Glomerular endothelial cell (primary cell): Measurements from ENCODE around the gene MRPL33. TPM values are rescaled to one million over a fixed set of nuclear protein-coding genes. Genes with fewer than 3 reads are reported as not detected.

ENCODE experiments used
- DNase-seq: peaks from one replicate; pipeline ENCODE4 v3.0.0-alpha.2; 2011; ENCODE audit warnings: low read depth, low spot score; ENCODE audit errors: extremely low read depth
- total RNA-seq: library from RNA; depleted of rRNA; stranded (reverse); fragments of >200 nt; gene quantifications from 2 replicates; pipeline ENCODE4 v1.2.3, GENCODE V29; 2015

MRPL33 gene
- total RNA-seq, 1 donor from 2014 or later = 142 TPM

DNA sequence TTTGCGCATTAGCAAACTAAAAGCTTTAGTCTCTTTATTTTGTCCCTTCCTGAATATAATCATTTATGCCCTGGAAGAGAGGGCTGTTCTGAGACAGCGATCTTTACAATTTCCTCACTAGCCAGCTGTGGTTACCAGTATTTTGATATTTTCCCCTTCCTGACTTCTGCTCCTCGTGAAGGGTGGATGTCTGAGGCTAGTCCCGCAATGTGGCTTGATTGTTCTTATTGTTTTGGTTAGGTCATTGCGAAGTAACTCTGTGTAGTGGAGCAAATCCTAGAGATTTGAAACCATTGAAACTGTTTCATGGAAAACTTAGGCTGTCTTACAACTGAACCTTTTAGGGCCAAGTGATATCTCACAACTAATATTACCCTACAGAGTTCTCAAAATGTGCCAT lies 2.4 kb downstream of the MRPL33 start:
- no peak for DNase-seq

DNA sequence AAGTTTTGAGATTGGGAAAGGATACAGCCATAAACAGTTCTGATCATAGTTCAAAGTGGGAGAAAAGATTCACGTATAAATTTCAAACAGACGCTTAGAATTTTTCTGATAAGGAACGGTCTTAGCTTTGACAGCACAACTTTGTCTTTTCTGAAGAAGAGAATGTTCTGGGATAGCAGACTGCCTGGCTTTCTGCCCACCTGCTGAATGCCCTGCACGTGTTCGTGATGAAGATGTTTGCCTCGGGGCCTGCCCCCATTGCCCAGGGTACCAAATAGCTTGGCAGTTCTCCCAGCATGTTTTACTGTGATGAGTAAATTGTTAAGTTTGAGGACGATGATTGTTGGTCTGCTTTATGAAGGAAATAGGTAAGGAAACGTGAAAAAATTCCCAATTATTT lies 4.6 kb downstream of the MRPL33 start:
- DNase-seq = no peak

DNA sequence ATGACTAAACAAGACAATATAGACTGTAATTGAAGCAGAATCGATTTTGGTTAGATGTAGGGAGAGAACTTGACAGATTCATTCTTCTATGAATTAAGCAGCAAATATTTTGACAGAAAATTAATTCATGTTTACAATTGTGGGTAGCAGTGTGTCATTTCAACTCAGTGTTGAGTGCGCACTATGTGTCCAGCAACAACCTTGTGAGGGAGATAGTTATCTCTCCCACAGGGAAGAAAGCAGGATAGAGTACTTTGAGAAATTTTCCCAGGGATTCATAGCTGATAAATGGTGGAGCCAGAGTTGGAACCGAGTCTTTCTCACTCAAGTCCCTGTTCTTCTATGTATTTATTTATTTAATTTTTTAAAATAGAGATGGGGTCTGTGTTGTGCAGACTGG lies 5.2 kb downstream of the MRPL33 start:
- no peak for DNase-seq

DNA sequence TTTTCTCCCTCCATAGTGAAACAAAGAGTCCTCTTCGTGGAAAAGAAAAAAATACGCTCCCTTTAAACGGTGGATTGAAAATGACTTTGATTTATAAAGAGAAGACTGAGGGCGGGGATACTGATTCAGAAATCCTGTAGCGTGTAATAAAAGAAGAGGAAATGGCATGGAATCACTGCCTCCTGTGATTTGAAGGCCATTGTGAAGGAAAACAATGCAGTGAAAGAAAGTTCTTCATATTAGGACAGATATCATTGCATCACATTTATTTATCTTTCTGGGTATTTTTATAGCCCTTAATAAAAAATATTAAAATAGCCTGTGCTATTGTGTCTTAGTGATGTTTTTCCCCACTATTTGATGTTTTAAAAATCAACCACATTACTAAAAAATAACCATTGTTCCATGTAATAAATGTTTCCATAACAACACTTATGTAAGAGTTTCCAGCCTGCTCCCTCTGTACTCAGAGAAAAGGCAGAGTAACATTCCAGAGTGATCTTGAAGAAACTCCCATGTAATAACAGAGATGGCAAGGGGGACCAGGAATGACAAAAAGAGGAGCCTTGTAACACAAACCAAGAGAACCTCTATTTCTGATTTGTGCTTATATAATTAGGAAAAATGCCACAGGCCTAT lies 8.0 kb downstream of the MRPL33 start:
- DNase-seq = no peak

DNA sequence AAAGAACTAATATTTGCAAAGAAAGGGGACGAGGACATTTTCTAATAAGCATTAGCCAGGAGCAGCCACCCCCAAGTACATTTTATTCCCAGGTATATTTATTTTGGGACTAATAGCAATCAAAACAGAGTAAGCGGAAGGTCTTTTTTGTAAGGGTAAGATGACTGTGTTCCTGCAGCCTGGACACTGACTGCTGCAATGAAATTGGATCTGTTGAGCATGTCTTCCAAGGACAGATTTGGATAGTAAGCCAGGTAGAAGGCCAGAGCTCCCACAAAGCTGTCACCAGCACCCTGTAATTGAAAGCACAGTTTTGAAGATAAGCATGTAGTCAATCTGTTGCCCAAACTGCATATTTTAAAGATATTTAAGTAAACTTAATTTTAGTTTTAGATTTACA lies 10.0 kb downstream of the MRPL33 start:
- DNase-seq = no peak

DNA sequence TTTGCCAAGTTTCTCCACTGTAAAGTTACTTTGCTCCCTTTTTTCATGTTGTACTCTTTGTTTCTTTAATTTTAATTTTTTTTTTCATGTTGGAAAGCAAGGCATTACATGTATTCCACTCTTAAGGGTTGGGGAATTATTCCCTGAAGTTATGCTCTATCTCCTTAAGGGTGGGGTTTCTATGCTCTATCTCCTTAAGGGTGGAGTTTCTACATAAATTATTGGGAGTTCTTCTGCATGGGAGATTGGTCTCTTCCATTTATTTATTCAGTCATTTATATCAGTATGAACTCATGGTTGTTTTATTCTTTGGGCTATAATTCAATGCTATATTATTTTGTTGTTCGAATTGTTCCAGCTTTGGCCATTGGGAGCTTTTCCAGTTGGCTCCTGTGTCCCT lies 11.2 kb downstream of the MRPL33 start:
- no peak for DNase-seq

DNA sequence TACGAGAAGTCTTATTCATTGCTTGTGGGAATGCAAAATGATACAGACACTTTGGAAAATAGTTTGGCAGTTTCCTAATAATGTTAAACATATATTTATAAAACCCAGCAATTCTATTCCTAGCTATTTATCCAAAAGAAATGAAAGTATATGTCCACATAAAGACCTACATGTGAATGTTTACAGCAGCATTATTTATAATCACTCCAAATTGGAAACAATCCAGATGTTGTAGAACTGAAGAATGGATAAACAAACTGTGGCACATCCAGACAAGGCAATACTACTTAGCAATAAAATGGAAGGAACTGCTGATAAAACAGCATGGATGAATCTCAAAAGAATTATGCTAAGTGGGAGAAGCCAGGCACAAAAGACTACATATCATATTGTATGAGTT lies 19.3 kb downstream of the MRPL33 start:
- no peak for DNase-seq

DNA sequence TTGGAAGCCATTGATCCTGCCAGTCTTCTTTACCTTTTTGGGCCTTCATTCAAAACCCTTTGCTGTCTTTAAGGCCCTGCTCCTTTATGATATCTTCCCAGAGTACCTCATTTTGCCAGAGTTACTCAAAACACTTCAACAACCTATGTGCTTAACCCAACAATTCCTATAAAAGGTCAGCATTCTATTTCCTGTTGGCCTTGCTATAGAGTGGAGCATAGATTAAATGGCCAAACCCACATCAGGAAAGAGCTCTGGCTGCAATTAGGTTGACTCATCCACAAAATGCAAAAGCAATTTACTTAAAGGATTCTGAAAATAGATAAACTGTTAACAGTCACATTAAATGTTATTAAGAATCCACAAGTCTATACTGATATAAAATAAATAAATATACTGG lies 21.2 kb downstream of the MRPL33 start:
- no peak for DNase-seq

DNA sequence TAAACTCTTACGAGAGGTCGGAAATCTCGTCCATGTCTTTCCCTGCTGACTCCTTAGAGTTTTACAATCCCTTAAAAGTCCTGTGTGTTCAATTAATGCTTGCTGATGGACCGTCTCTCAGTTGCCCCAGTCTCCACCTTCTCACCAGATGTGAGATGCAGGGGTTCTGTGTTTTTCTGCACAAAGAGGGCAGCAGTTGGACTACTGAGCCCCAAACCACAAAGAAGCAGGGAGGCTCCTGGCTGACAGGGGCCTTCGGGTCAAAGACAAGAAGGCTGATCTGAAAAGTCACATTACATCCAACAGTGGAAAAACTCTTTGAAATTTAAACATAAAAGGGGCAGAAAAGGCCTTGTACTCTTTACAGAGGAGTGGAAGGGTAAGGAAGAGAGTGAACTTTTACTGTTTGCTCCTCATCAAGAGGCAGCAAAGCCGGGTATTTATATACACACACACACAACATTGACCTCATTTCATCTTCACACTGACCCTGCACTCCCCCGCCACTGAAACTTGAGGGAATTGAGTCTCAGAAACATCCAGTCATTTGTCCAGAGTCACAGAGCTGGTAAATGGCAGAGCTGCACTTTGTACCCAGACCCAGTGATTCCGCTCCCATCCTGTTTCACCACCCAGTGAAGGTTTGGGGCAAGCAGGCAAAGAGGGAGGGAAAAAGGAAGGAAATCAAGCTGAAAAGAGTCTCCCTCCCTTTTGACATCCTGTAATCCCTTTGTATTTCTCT lies 23.7 kb downstream of the MRPL33 start:
- no peak for DNase-seq

DNA sequence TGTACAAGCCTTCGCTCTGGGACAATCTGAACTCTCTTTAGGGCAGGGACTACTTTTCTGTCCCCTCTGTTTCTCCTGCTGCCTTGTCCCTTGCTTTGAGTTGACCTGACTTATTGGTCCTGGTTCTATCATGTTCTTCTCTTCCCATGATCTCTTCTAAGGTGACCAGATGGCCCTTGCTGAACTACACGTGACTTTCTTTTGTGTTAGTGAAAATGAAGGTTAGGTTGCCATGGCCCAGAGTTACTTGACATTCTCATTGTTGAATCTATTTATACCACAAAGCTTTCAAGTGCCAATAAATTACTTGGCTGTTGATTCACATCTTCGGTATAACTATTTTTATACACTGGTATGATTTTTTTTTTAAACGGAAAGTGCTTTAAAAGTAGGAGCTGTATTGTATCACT lies 24.4 kb downstream of the MRPL33 start:
- no peak for DNase-seq

DNA sequence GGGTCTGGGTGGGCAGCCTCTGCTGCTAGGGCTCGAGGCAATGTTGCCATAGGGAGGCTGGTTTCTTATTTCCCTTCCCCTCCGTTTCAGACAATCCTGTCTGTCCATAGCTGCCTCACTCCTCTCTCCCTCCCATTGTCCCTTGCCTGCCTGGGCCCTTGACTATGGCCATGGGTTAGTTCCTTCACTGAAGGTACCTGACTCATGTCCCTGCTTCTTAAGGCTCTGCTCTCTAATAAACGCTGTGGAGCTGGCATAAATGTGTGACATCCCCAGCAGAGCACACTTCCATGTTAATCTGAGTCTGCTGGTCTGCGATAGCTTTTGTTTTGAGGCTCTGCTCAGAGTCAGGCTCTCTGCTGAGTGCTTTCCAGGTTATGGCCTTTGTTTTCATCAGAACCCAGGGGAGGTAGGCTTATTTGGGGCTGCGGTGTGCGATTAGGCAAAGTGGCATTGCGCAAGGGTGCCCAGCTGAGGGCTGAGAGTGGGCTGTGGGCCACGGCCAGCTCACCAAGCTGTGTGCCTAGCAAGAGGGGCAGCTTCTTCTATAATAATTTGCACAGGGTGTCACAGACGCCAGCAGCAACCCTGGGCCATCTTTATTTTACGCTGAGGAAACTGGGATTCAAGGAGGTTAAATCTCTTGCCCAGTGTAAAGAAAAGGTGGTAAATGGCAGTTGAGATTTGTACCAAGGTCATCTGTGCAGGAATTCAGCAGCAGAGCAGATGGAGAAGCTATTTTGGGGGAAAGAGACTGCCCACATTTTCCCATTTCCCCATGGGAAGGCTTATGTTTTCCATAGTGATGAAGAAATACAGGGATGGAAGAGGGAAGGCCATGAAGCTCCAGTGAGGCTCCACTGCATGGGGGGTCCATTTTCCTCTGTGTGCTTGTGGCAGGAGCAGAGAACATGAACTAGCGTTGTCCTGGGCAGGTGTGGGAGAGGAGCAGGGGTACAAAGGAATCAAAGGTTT lies 25.6 kb downstream of the MRPL33 start:
- no peak for DNase-seq

DNA sequence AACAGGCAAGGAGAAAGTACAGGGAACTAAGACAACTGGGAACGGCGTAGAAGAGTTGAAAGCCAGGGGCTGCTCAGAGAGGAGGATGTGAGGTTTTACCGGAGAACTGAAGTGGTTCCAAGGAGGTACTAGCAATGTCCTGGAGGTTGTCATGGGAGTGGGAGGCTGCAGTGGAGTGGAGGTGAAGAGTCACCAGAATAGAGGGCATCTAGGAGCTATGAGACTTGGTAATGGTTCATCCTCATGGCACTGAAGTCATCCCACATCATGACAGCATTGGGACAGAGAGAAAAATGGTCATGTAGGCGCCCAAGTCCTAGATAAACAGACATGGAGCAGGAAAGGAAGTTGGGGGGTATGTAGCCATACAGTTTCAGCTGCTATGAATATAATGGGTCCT lies 26.3 kb downstream of the MRPL33 start:
- no peak for DNase-seq

DNA sequence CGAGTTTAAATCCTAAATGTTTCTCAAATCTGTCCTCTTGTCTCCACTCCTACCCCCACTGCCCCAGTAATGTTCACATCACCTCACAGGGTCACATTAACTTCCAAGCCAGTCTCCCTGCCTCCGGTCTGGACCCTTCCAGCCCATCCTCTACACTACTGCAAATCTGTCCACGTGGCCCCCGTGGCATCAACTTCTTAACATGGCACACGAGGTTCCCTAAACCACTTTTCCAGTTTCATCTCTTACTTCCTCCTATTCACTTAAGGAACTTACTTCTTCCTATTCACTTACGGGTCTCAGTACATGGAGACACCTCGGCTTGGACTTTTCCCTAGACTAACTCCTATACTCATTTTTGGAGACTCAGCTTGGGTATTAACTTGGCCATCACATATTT lies 27.0 kb downstream of the MRPL33 start:
- DNase-seq = no peak

DNA sequence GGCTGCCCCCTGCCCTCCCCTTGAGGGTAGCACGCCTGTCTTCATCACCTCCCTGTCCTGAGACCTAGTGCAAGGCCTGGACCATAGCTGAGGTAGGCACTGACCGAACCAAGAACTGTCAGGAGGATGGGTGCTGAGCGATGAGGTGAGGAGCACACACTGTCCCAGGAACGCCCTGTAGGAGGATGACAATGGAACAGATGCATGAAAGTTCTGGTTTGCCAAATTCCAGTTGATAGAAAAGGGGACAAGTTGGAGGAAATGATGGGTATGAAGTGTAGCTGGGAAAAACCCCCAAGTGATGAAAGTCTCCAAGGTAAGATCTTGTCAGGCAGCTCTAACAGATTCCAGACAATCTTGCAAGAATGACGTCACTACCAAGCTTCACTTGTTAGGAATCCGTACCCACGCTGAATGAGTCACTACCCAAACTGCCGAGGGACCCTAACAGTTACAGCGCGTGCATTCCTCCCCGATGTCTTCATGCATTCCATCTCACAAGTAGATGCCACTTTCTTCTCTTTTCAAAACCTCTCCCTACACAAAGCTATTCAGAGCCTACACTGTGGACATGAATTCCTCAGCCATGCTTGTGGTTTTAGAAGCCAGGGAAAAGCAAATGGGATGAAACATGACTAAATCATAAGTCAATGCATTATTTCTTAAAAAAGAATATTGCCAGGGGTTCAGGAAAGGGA lies 27.6 kb downstream of the MRPL33 start:
- DNase-seq = peak; percentile 96

DNA sequence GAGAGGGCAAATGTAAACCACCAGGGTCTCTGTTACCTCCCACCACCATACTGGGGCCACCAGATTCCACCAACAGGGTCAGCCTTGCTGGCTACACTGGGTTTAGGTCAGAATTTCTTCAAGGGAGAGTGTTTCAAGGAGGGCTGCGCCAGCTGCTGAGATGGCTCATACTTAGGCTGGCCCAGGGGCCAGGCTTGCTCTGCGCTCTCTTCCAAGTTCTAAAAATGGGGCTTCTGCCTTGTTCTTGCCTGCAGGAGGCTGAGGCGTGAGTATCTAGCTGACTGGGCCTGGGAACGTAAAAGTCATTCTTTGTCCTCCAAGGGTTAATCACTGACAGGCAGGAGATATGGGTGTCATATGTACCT lies 28.1 kb downstream of the MRPL33 start:
- no peak for DNase-seq

DNA sequence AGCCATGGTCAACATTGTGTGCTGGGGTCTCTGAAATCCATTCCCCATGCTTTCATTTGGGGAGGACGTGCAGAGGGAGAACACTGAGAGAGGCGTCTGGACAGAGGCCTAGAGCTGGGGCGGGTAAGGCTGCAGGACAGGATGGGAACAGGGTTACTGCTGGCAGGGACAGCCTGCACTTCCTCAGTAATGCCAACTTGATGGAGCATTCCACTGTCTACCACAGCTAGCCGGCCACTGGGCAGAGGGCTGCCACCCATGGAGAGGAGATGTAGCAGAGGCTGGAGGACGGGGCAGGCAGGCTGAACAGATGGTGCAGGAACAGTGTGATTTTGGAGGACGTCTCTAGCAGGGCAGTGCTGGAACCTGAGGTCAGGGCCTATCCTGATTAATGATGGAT lies 29.3 kb downstream of the MRPL33 start:
- DNase-seq = no peak

DNA sequence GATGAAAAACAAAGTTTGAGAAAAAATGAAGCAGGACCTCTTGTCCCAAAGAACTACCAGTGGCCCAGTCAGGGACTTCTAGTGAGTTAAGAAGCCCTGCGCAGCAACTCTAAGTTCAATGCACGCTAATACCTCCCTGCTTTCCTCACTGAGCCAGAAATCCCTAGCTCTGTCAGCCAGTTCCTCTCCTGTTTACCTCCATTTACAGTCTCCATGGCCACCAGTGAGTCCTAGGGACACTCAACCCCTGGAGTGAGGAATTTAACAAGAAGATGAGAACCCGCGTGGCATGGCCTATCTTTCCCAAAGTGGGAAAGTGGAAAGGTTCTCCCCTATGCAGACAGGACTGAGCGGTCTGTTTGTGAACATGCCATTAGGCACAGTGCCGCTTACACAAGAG lies 31.0 kb downstream of the MRPL33 start:
- DNase-seq = no peak

DNA sequence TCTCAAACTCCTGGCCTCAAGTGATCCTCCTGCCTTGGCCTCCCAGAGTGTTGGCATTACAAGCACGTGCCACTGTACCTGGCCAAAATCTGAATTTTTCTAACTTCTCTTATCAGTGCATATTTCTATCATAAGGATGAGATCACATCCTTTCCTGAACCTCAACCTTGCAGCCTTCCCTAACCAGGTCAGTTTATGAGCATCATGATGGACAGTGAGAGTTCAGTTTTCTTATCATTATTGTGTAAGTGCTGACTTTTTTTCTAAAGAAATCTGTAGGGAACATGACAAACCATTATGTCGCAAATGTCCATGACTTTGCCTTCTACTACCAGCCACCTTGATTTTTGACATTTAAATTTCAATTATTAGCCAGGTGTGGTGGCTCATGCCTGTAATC lies 31.5 kb downstream of the MRPL33 start:
- no peak for DNase-seq

DNA sequence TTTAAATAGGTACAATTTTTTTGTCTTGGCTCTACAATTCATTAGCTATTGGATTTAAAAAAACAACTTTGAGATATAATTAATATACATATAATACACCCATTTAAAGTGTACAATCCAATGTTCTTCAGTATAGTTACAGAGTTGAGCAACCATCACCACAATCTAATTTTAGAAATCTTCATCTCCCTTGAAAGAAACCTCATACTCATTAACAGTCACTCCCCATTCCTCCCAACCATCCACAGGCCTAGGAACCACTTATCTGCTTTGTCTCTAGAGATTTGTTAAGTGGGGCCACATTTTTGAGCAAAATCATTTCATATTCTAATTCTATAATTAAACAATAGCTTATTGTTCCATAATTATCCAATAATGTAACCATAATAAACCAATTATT lies 32.6 kb downstream of the MRPL33 start:
- no peak for DNase-seq

DNA sequence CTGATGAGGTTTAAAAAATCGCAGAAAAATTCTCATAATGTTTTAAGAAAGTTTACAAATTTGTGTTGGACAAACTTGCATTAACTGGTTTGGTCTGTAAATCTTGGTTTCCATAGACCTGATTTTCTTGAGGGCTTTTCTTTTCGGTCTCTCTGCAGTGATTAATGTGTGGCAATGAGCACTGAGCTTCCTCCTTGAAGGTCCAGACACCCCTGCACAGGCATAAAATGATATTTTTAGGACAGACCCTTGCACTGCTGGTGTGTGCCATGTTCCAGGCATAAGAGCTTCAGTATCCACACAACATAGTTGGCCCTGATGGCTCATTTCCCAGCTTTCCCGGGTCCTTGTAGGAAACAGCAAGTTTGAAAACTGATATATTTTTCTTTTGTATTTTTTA lies 33.7 kb downstream of the MRPL33 start:
- no peak for DNase-seq
